Measurements from ENCODE around the gene SLC24A3.

GRCh38 chr20:19426356-19426755, 213.9 kb downstream of the SLC24A3 start:
- TF ChIP-seq POLR2A (IDR thresholded peaks at IDR 0.05) (no peak), CTCF (IDR thresholded peaks at IDR 0.05) (no peak)

Measured in upper lobe of left lung (tissue), 4 donors.